ENCODE results near the gene NLRP3.

Gene NLRP3

GRCh38 chr1:247440001-247440620 is 24.1 kb downstream of the NLRP3 start:
- no peak overlapping the region for H3K27ac ChIP-seq (ENCODE audit: low read depth, low read length)
- no peak overlapping the region for H3K4me3 ChIP-seq (ENCODE audit: low read depth, low read length)
- H3K27me3 ChIP-seq (ENCODE audit: insufficient read depth, low read length): peaks cover 4% of the 10 kb centered on the region; the same call in 1 of the 2 replicates
- no peaks in the 10 kb centered on the region for H3K79me2 ChIP-seq (ENCODE audit: control insufficient read depth, insufficient read depth, low read length, unreplicated experiment)
- no peaks in the 10 kb centered on the region for H3K36me3 ChIP-seq (ENCODE audit: insufficient read depth, low read length)
- H3K4me1 ChIP-seq (ENCODE audit: control insufficient read depth, insufficient read depth, low read length, unreplicated experiment): no peaks in the 10 kb centered on the region
- H2AFZ ChIP-seq (ENCODE audit: low read length, unreplicated experiment): no peak overlapping the region

DNA sequence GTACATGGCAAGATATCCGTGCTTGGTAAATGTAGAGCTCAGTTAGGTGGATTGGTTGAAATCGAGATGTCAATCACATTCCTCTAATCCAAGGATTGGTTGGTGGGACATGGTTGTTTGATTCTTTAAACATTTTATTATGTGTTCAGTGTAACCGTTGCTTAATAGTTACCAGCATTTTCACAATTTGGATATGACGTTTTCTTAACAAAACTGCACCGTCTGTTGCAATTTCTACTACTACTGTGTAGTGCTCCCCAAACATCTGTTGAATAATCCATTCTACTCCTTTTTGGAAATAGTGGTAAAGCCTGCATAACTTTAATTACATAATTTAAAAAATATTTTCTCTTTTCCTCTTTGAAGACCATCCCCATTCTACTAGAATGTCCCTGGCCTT is 25.6 kb downstream of the NLRP3 start:
- H3K4me3 ChIP-seq (ENCODE audit: low read depth, low read length): no peak overlapping the region
- H3K27me3 ChIP-seq (ENCODE audit: insufficient read depth, low read length): no peaks in the 10 kb centered on the region
- no peak overlapping the region for H3K27ac ChIP-seq (ENCODE audit: low read depth, low read length)
- H3K36me3 ChIP-seq (ENCODE audit: insufficient read depth, low read length): no peaks in the 10 kb centered on the region
- H3K79me2 ChIP-seq (ENCODE audit: control insufficient read depth, insufficient read depth, low read length, unreplicated experiment): no peaks in the 10 kb centered on the region
- no peak overlapping the region for H2AFZ ChIP-seq (ENCODE audit: low read length, unreplicated experiment)
- H3K4me1 ChIP-seq (ENCODE audit: control insufficient read depth, insufficient read depth, low read length, unreplicated experiment): no peaks in the 10 kb centered on the region

DNA sequence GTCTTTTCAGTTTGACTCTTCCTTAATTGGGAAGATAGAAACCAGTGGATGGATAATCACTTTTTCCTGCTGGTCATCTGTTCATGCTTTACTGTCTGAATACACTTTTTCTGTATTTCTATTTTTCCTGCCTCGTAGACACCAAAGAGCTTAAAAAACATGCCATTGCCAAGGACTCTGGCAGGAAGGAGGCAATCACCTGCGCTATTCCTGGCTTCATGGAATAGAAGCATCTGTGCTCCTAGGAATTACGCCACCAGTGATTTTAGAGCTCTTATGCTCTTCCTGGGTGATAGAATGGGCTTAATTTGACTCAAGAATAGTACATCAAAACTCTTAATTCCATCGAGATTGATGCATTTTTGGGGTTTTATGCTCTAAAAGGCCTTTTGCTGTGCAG is 26.2 kb downstream of the NLRP3 start:
- Histone ChIP-seq H3K4me1 (ENCODE audit: control insufficient read depth, insufficient read depth, low read length, unreplicated experiment) (no peaks in the 10 kb centered on the region), H2AFZ (ENCODE audit: low read length, unreplicated experiment) (no peak overlapping the region), H3K27ac (ENCODE audit: low read depth, low read length) (no peak overlapping the region), H3K36me3 (ENCODE audit: insufficient read depth, low read length) (no peaks in the 10 kb centered on the region), H3K79me2 (ENCODE audit: control insufficient read depth, insufficient read depth, low read length, unreplicated experiment) (no peaks in the 10 kb centered on the region), H3K27me3 (ENCODE audit: insufficient read depth, low read length) (no peaks in the 10 kb centered on the region), H3K4me3 (ENCODE audit: low read depth, low read length) (no peak overlapping the region)

- no peaks in the 10 kb centered on the region for H3K4me1 ChIP-seq (ENCODE audit: control insufficient read depth, insufficient read depth, low read length, unreplicated experiment)
Observed at GRCh38 chr1:247443641-247444040, 27.7 kb downstream of the NLRP3 start.

DNA sequence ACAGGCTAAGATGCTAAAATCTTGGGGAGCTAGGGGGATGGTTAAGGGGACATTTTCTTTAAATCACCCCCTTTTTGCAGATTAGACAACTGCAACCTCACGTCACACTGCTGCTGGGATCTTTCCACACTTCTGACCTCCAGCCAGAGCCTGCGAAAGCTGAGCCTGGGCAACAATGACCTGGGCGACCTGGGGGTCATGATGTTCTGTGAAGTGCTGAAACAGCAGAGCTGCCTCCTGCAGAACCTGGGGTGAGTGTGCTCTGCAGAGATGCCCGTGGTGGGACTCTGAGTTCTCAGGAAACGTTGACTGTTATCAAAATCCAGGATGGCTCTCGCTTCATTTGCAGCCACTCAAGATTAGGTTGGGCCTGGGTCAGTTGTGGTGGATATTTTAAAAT is 28.6 kb downstream of the NLRP3 start:
- H2AFZ ChIP-seq (ENCODE audit: low read length, unreplicated experiment): no peak overlapping the region
- no peak overlapping the region for H3K27ac ChIP-seq (ENCODE audit: low read depth, low read length)
- H3K4me1 ChIP-seq (ENCODE audit: control insufficient read depth, insufficient read depth, low read length, unreplicated experiment): no peaks in the 10 kb centered on the region
- no peak overlapping the region for H3K4me3 ChIP-seq (ENCODE audit: low read depth, low read length)
- no peaks in the 10 kb centered on the region for H3K36me3 ChIP-seq (ENCODE audit: insufficient read depth, low read length)
- no peaks in the 10 kb centered on the region for H3K79me2 ChIP-seq (ENCODE audit: control insufficient read depth, insufficient read depth, low read length, unreplicated experiment)
- peaks cover 4% of the 10 kb centered on the region; the same call in 1 of the 2 replicates for H3K27me3 ChIP-seq (ENCODE audit: insufficient read depth, low read length)

More at GRCh38 chr1:247443641-247444040, 27.7 kb downstream of the NLRP3 start:
- Histone ChIP-seq H3K27ac (ENCODE audit: low read depth, low read length) (no peak overlapping the region), H3K27me3 (ENCODE audit: insufficient read depth, low read length) (no peaks in the 10 kb centered on the region), H2AFZ (ENCODE audit: low read length, unreplicated experiment) (no peak overlapping the region), H3K79me2 (ENCODE audit: control insufficient read depth, insufficient read depth, low read length, unreplicated experiment) (no peaks in the 10 kb centered on the region), H3K36me3 (ENCODE audit: insufficient read depth, low read length) (no peaks in the 10 kb centered on the region), H3K4me3 (ENCODE audit: low read depth, low read length) (no peak overlapping the region)

DNA sequence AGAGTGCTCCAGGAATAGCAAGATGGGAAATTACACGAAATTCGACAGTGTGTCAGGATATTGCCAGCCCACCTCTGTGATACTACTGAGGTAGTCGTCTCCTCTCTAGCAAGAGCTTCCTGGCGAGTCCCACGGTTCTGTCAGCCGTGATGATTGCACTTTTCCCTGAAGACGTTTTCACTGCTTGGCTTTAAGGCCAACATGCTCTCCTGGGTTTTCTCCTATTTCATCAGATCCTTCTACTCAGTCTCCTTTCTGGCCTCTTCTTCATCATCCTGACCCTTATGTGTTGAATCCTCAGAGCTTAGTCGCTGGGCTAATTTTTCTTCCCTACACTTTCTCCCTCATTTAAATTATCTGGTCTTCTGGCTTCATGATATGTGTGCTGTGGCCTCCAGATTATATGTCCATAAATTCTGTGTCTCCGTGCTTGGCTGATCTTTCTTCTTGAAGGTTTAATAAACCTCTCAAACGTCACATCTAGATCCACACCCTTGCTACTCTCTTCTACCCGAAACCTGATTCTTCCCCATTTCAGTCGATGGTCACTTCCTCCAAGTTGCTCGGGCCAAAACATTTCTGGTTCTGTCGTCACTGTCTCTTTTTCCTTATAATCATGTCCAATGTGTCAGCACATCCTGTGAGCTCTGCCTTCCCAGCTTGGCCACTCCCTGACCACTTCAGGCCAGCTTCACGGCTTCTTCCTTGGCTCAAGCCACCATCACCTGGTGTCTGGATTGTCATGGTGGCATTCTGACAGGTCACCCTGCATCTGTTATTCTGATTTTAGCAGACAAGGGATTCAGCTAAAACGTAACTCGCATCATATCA is 29.8 kb downstream of the NLRP3 start:
- H3K4me1 ChIP-seq (ENCODE audit: control insufficient read depth, insufficient read depth, low read length, unreplicated experiment): no peaks in the 10 kb centered on the region
- H3K4me3 ChIP-seq (ENCODE audit: low read depth, low read length): no peak overlapping the region
- peaks cover 5% of the 10 kb centered on the region; the same call in 1 of the 2 replicates for H3K27me3 ChIP-seq (ENCODE audit: insufficient read depth, low read length)
- H3K27ac ChIP-seq (ENCODE audit: low read depth, low read length): no peak overlapping the region
- H3K36me3 ChIP-seq (ENCODE audit: insufficient read depth, low read length): no peaks in the 10 kb centered on the region
- H2AFZ ChIP-seq (ENCODE audit: low read length, unreplicated experiment): no peak overlapping the region
- no peaks in the 10 kb centered on the region for H3K79me2 ChIP-seq (ENCODE audit: control insufficient read depth, insufficient read depth, low read length, unreplicated experiment)

DNA sequence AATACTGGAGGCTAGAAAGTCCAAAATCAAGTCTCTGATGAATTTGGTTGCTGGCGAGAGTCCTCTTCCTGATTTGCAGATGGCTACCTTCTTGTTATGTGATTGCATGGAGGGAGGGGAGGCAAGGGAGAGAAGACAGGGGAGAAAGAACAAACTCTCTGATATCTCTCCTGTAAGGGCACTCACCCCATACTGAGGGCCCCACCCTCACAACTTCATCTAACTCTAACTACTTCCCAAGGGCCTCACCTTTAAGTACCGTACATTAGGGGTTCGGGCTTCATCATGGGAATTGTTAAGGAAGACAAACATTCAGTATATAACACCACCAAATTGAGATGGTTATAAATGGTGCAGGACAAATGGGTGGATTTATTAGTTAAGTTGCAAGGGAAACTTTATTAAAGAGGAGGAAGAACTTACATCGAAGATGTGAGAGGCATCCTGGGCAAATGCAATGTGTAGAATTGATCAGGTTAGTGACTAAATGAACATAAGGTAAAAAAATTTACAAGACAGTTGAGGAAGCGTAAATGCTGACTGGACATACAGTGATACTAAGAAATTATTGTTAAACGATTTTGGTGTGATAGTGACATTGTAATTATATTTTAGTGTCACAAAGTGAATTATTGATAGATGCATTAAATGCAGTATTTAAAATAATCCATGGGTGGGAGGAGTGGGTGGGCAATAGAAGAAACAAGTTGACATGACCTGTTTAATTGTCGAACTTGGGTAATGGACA is 31.4 kb downstream of the NLRP3 start:
- Histone ChIP-seq H3K36me3 (ENCODE audit: insufficient read depth, low read length) (no peaks in the 10 kb centered on the region), H3K27ac (ENCODE audit: low read depth, low read length) (no peak overlapping the region), H3K4me3 (ENCODE audit: low read depth, low read length) (peak overlapping the region; percentile 67; the same call in 1 of the 2 replicates), H3K79me2 (ENCODE audit: control insufficient read depth, insufficient read depth, low read length, unreplicated experiment) (no peaks in the 10 kb centered on the region), H2AFZ (ENCODE audit: low read length, unreplicated experiment) (peak overlapping the region; percentile 51), H3K27me3 (ENCODE audit: insufficient read depth, low read length) (peaks cover 5% of the 10 kb centered on the region; the same call in 1 of the 2 replicates), H3K4me1 (ENCODE audit: control insufficient read depth, insufficient read depth, low read length, unreplicated experiment) (no peaks in the 10 kb centered on the region)

DNA sequence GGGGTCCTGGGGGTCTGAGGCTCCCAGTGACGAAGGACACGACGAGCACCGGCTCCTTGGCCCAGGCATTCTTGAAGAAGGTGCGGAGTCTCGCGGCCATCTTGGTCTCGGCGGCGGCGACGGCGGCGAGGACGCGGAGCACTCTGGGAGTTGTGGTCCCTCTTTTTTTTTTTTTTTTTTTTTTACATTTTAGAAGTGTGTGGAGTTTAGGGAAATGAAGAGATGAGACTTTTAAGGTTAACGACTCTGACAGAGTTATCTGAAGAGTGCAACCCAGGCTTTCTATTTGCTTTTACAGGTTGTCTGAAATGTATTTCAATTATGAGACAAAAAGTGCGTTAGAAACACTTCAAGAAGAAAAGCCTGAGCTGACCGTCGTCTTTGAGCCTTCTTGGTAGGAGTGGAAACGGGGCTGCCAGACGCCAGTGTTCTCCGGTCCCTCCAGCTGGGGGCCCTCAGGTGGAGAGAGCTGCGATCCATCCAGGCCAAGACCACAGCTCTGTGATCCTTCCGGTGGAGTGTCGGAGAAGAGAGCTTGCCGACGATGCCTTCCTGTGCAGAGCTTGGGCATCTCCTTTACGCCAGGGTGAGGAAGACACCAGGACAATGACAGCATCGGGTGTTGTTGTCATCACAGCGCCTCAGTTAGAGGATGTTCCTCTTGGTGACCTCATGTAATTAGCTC is 32.3 kb downstream of the NLRP3 start:
- H3K27ac ChIP-seq (ENCODE audit: low read depth, low read length): no peak overlapping the region
- peak overlapping the region; percentile 67 for H3K4me3 ChIP-seq (ENCODE audit: low read depth, low read length)
- no peaks in the 10 kb centered on the region for H3K36me3 ChIP-seq (ENCODE audit: insufficient read depth, low read length)
- H3K27me3 ChIP-seq (ENCODE audit: insufficient read depth, low read length): peaks cover 5% of the 10 kb centered on the region; the same call in 1 of the 2 replicates
- peak overlapping the region; percentile 61 for H2AFZ ChIP-seq (ENCODE audit: low read length, unreplicated experiment)
- no peaks in the 10 kb centered on the region for H3K4me1 ChIP-seq (ENCODE audit: control insufficient read depth, insufficient read depth, low read length, unreplicated experiment)
- no peaks in the 10 kb centered on the region for H3K79me2 ChIP-seq (ENCODE audit: control insufficient read depth, insufficient read depth, low read length, unreplicated experiment)

DNA sequence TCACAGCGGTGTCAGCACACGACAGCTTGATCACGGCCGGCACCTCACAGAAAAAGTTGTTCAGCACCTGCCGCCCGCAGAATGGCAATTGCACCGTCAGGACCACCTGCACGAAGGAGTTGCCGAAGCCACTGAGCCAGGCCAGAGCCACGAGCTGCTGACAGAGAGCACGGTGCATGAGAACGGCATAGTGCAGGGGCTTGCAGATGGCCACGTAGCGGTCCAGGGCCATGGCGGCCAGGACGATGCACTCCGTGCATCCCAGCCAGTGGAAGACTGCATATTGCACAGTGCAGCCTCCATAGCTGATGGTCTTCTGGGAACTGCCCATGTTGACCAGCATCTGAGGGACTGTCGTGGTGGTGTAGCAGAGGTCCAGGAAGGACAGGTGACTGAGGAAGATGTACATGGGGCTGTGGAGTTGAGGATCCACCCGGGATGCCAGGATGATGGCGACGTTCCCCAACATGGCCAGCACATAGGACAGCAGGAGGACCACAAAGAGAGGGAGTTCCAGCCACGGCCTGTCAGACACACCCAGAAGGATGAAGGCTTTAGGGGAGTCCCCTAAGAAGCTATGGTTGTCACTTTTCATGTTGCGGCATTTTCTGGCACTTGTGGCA is 35.5 kb downstream of the NLRP3 start:
- Histone ChIP-seq H2AFZ (ENCODE audit: low read length, unreplicated experiment) (no peak overlapping the region), H3K27ac (ENCODE audit: low read depth, low read length) (no peak overlapping the region), H3K36me3 (ENCODE audit: insufficient read depth, low read length) (no peaks in the 10 kb centered on the region), H3K27me3 (ENCODE audit: insufficient read depth, low read length) (peaks cover 5% of the 10 kb centered on the region; the same call in 1 of the 2 replicates), H3K4me1 (ENCODE audit: control insufficient read depth, insufficient read depth, low read length, unreplicated experiment) (no peaks in the 10 kb centered on the region), H3K4me3 (ENCODE audit: low read depth, low read length) (no peak overlapping the region), H3K79me2 (ENCODE audit: control insufficient read depth, insufficient read depth, low read length, unreplicated experiment) (no peaks in the 10 kb centered on the region)
